H1 (cell line): ENCODE results near the gene RGS6. TPM values are rescaled to one million over a fixed set of nuclear protein-coding genes. Genes with fewer than 3 reads are reported as not detected.

Source experiments
- CTCF ChIA-PET: fragments of 300-600 bp; sonication (Branson Sonifier 250); formaldehyde crosslinking; loops from one replicate; lab custom pipeline; 2021; ENCODE audit not compliant: partially characterized antibody; lab: Charles Lee
- POLR2A ChIA-PET: fragments of 300-600 bp; sonication (Branson Sonifier 250); formaldehyde crosslinking; loops from one replicate; lab custom pipeline; 2021; ENCODE audit warnings: inconsistent platforms; ENCODE audit not compliant: partially characterized antibody; lab: Charles Lee
- DNase-seq, 2 experiments: peaks; one replicate each; pipeline versions ENCODE4 v3.0.0 to v3.0.0-alpha.2; 2010 to 2022; ENCODE audit warnings: low spot score in 2 of 2, low read depth in 1 of 2, mixed read lengths in 1 of 2
- FAIRE-seq: peaks from 2 replicates; lab custom pipeline; 2011; peaks lifted over from hg19 to GRCh38; lab: Jason Lieb, UNC
- H2AFZ ChIP-seq: 2 replicates; pipeline ENCODE4 v1.8.1; 2012; ENCODE audit warnings: low read length, inconsistent platforms
- H2AK5ac ChIP-seq: 2 replicates; pipeline ENCODE4 v1.6.1; 2013; ENCODE audit warnings: low read depth, low read length
- H2BK120ac ChIP-seq: replicated peaks from 2 replicates; pipeline ENCODE3; 2013; ENCODE audit warnings: low read depth, low read length, inconsistent platforms
- H2BK12ac ChIP-seq: 2 replicates; pipeline ENCODE4 v1.6.1; 2013; ENCODE audit warnings: low read depth, low read length
- H2BK15ac ChIP-seq: 2 replicates; pipeline ENCODE4 v1.6.1; 2013; ENCODE audit warnings: low read length
- H2BK20ac ChIP-seq: 2 replicates; pipeline ENCODE4 v1.6.1; 2013; ENCODE audit warnings: low read length
- H2BK5ac ChIP-seq: 2 replicates; pipeline ENCODE4 v1.6.1; 2013; ENCODE audit warnings: low read depth, low read length
- H3K14ac ChIP-seq: 2 replicates; pipeline ENCODE4 v1.6.1; 2013; ENCODE audit warnings: inconsistent platforms; ENCODE audit not compliant: insufficient read length
- H3K18ac ChIP-seq: 2 replicates; pipeline ENCODE4 v1.6.1; 2013; ENCODE audit warnings: low read length; ENCODE audit errors: extremely low read depth
- H3K23ac ChIP-seq: 2 replicates; pipeline ENCODE4 v1.6.1; 2013; ENCODE audit warnings: inconsistent platforms; ENCODE audit not compliant: insufficient read length
- H3K23me2 ChIP-seq: 2 replicates; pipeline ENCODE4 v1.6.1; 2013; ENCODE audit warnings: low read depth, low read length
- H3K27ac ChIP-seq: 2 replicates; pipeline ENCODE4 v1.6.1; 2011; ENCODE audit warnings: low read depth, low read length, inconsistent platforms
- H3K27me3 ChIP-seq, 4 experiments: replicated peaks in 1 of 4; 1 replicate in 1 of 4; 2 replicates in 3 of 4; pipeline versions ENCODE4 v1.6.1 to v1.8.1; 2011 to 2013; ENCODE audit warnings: low read length in 3 of 4, mild to moderate bottlenecking in 3 of 4, inconsistent platforms in 2 of 4, mixed read lengths in 2 of 4, moderate library complexity in 1 of 4; ENCODE audit not compliant: control insufficient read depth in 3 of 4, insufficient read depth in 3 of 4; ENCODE audit errors: extremely low read depth in 1 of 4
- H3K36me3 ChIP-seq, 4 experiments: 2 replicates each; pipeline versions ENCODE4 v1.6.1 to v1.8.1; 2011 to 2013; ENCODE audit warnings: mild to moderate bottlenecking in 4 of 4, low read length in 3 of 4, moderate library complexity in 2 of 4, control low read depth in 1 of 4, inconsistent platforms in 1 of 4; ENCODE audit not compliant: insufficient read depth in 4 of 4, control insufficient read depth in 2 of 4
- H3K4ac ChIP-seq: replicated peaks from 2 replicates; pipeline ENCODE3; 2013; ENCODE audit warnings: low read length, low read depth, mixed read lengths, inconsistent platforms; ENCODE audit not compliant: insufficient read length
- H3K4me1 ChIP-seq, 4 experiments: replicated peaks in 1 of 4; 1 replicate in 1 of 4; 2 replicates in 3 of 4; pipeline versions ENCODE4 v1.6.1 to v1.8.1; 2011 to 2013; ENCODE audit warnings: low read length in 3 of 4, inconsistent platforms in 2 of 4, mixed read lengths in 1 of 4; ENCODE audit not compliant: insufficient read depth in 4 of 4, control insufficient read depth in 3 of 4
- H3K4me2 ChIP-seq, 2 experiments: 2 replicates each; pipeline versions ENCODE4 v1.6.1 to v1.8.1; 2011 to 2013; ENCODE audit warnings: low read depth in 2 of 2, low read length in 2 of 2, control low read depth in 1 of 2, inconsistent platforms in 1 of 2, mild to moderate bottlenecking in 1 of 2; ENCODE audit not compliant: insufficient read depth in 1 of 2
- H3K4me3 ChIP-seq, 4 experiments: fragments of 200-600, 300-600 bp in 1 of 4; sonication (generic), shearing (Covaris generic), sonication (Bioruptor Twin) in 1 of 4; 2 replicates each; pipeline versions ENCODE4 v1.5.1 to v1.8.1; 2011 to 2016; ENCODE audit warnings: low read length in 4 of 4, low read depth in 3 of 4, control low read depth in 2 of 4, inconsistent platforms in 2 of 4, mild to moderate bottlenecking in 2 of 4, mixed read lengths in 1 of 4, moderate library complexity in 1 of 4; ENCODE audit not compliant: insufficient read depth in 2 of 4; ENCODE audit errors: extremely low read depth in 1 of 4
- H3K56ac ChIP-seq: replicated peaks from 2 replicates; pipeline ENCODE3; 2013; ENCODE audit warnings: low read depth, mild to moderate bottlenecking, mixed read lengths, low read length, inconsistent platforms; ENCODE audit not compliant: insufficient read length
- H3K79me1 ChIP-seq: 2 replicates; pipeline ENCODE4 v1.6.1; 2013; ENCODE audit warnings: low read depth, low read length, control low read depth
- H3K79me2 ChIP-seq, 2 experiments: 2 replicates each; pipeline versions ENCODE4 v1.6.1 to v1.8.1; 2012 to 2013; ENCODE audit warnings: low read length in 2 of 2, mild to moderate bottlenecking in 2 of 2, inconsistent platforms in 1 of 2; ENCODE audit not compliant: insufficient read depth in 2 of 2, control insufficient read depth in 1 of 2
- H3K9ac ChIP-seq, 4 experiments: replicated peaks in 1 of 4; 1 replicate in 1 of 4; 2 replicates in 3 of 4; pipeline versions ENCODE4 v1.6.1 to v1.8.1; 2011 to 2013; ENCODE audit warnings: low read depth in 3 of 4, low read length in 3 of 4, control low read depth in 2 of 4, mild to moderate bottlenecking in 2 of 4, moderate library complexity in 2 of 4, inconsistent platforms in 1 of 4; ENCODE audit errors: extremely low read depth in 1 of 4
- H3K9me3 ChIP-seq, 2 experiments: 2 replicates each; pipeline versions ENCODE4 v1.6.1 to v1.8.1; 2012 to 2013; ENCODE audit warnings: mild to moderate bottlenecking in 2 of 2, moderate library complexity in 2 of 2, control low read depth in 1 of 2, inconsistent platforms in 1 of 2, low read depth in 1 of 2, low read length in 1 of 2, mixed read lengths in 1 of 2; ENCODE audit not compliant: insufficient read depth in 2 of 2
- H4K20me1 ChIP-seq, 2 experiments: replicated peaks in 1 of 2; 2 replicates each; pipeline versions ENCODE3 to v1.8.1; 2011 to 2013; ENCODE audit warnings: inconsistent platforms in 2 of 2, low read length in 2 of 2, mild to moderate bottlenecking in 1 of 2; ENCODE audit not compliant: insufficient read depth in 2 of 2, control insufficient read depth in 1 of 2
- H4K5ac ChIP-seq: 2 replicates; pipeline ENCODE4 v1.6.1; 2013; ENCODE audit warnings: low read length, low read depth, mixed read lengths, inconsistent platforms; ENCODE audit not compliant: insufficient read length
- H4K8ac ChIP-seq: 2 replicates; pipeline ENCODE4 v1.8.0; 2013; ENCODE audit warnings: mild to moderate bottlenecking, moderate library complexity, low read length, inconsistent platforms; ENCODE audit not compliant: insufficient read depth; ENCODE audit errors: extremely low read depth
- H4K91ac ChIP-seq: replicated peaks from 2 replicates; pipeline ENCODE3; 2013; ENCODE audit warnings: low read length, mixed read lengths, inconsistent platforms; ENCODE audit not compliant: insufficient read length
- ASH2L ChIP-seq: fragments of 200-600, 300-600 bp; sonication (generic); IDR thresholded peaks from one replicate; pipeline ENCODE4 v1.7.1; 2017; ENCODE audit warnings: low read length
- EZH2 ChIP-seq: fragments of 200-600 bp; sonication (generic); IDR thresholded peaks from 2 replicates; pipeline ENCODE4 v1.7.1; 2012; ENCODE audit warnings: low read depth, mild to moderate bottlenecking, moderate library complexity, low read length, inconsistent platforms; ENCODE audit not compliant: severe bottlenecking
- HDAC2 ChIP-seq, 2 experiments: fragments of 300-600 bp in 1 of 2; sonication (generic) in 1 of 2; IDR thresholded peaks; 2 replicates each; pipeline ENCODE4 v1.6.1; 2011 to 2012; ENCODE audit warnings: low read depth in 2 of 2, low read length in 2 of 2, mild to moderate bottlenecking in 2 of 2, moderate library complexity in 2 of 2, borderline replicate concordance in 1 of 2, inconsistent platforms in 1 of 2
- KDM4A ChIP-seq: IDR thresholded peaks from one replicate; pipeline ENCODE4 v1.7.1; 2012; ENCODE audit warnings: low read depth, mild to moderate bottlenecking, moderate library complexity, low read length, inconsistent platforms; ENCODE audit not compliant: severe bottlenecking
- PHF8 ChIP-seq: fragments of 200-600 bp; sonication (generic); conservative IDR thresholded peaks from 2 replicates; pipeline ENCODE4 v1.7.1; 2012; ENCODE audit warnings: low read depth, mild to moderate bottlenecking, inconsistent platforms, low read length, moderate library complexity
- RFX5 ChIP-seq: IDR thresholded peaks from 2 replicates; pipeline ENCODE4 v1.6.1; 2011; ENCODE audit warnings: low read depth, low read length, improper control_type of control experiment, borderline replicate concordance
- SIRT6 ChIP-seq: IDR thresholded peaks from one replicate; pipeline ENCODE4 v1.7.1; 2012; ENCODE audit warnings: low read length, inconsistent platforms
- SP2 ChIP-seq: IDR thresholded peaks from 2 replicates; pipeline ENCODE4 v1.6.1; 2012; ENCODE audit warnings: mild to moderate bottlenecking, low read length, inconsistent platforms
- WGBS, 2 experiments: shearing (Covaris generic) in 1 of 2; methylation state at CpG; one replicate each; pipeline versions ENCODE4 v1.1.6 to v1.1.7; 2013 to 2015; ENCODE audit warnings: low lambda C conversion rate in 2 of 2, mixed read lengths in 2 of 2, inconsistent platforms in 1 of 2, low coverage in 1 of 2, missing lambda C conversion rate in 1 of 2; ENCODE audit not compliant: insufficient replicate concordance in 2 of 2, insufficient coverage in 1 of 2, insufficient read length in 1 of 2; ENCODE audit errors: extremely low coverage in 1 of 2, missing lambda C conversion rate in 1 of 2; 5-methylcytosine and 5-hydroxymethylcytosine counted together
- polyA plus RNA-seq, 7 experiments: library from polyadenylated mRNA; depleted of rRNA in 3 of 7; stranded (reverse) in 5 of 7; unstranded in 2 of 7; fragments of >200 nt in 5 of 7; fragments of 200-250 nt in 2 of 7; gene quantifications; 1 replicate in 5 of 7; 2 replicates in 1 of 7; 4 replicates in 1 of 7; pipeline versions ENCODE4 v1.2.1 to v1.2.3, GENCODE V29; 2011 to 2013; ENCODE audit warnings: missing spikeins in 2 of 7, mixed read lengths in 2 of 7
- total RNA-seq: library from RNA; stranded (reverse); fragmentation: NEBNext Ultra II Directional; extraction: Animal tissue kit (Norgen Biotek cat#: 25700); gene quantifications from 2 replicates; pipeline ENCODE4 v1.2.1, GENCODE V29; 2021
- TF ChIP-seq, protein P1 (sequence below): IDR thresholded peaks from 2 replicates; pipeline ENCODE4 v1.6.1; 2011; ENCODE audit warnings: low read depth, mild to moderate bottlenecking, low read length; ENCODE audit not compliant: insufficient read depth
- TF ChIP-seq, protein P2 (sequence below): IDR thresholded peaks from 2 replicates; pipeline ENCODE4 v1.6.1; 2012; ENCODE audit warnings: low read length, inconsistent platforms

The RGS6 gene
- total and polyA plus RNA-seq, 2 of the 8 experiments (the other 6 are each of a cell fraction or from before 2014, with no cell fraction given) = 0.26 to 1.1 TPM

DNA sequence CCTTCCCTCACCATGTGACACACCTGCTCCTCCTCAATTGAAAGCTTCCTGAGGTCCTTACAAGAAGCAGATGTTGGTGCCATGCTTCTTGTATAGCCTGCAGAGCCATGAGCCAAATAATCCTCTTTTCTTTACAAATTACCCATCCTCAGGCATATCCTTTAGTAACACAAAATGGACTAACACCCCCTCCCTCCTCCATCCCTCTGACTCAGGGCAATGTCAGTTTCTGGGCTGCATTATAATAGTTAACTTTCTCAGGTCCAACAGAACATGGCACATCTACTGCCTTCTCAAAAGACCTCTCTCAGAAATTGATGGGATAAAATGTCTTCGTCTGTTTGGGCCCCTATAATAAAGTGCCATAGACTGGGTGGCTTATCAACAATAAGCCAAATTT, 674.6 kb downstream of the RGS6 start:
- Histone ChIP-seq H3K23me2 (no peaks in the 10 kb centered on the region), H3K4me1 (no peaks in the 10 kb centered on the region; a peak in 1 of 7 replicates), H2BK20ac (no peak overlapping the region), H2BK15ac (no peak overlapping the region), H2AK5ac (no peak overlapping the region), H3K18ac (no peak overlapping the region), H3K4me2 (no peak overlapping the region), H3K9me3 (no peaks in the 10 kb centered on the region), H3K4ac (no peak overlapping the region), H3K9ac (no peak overlapping the region), H2BK5ac (no peak overlapping the region), H4K5ac (no peak overlapping the region), H3K27ac (no peak overlapping the region), H3K36me3 (no peaks in the 10 kb centered on the region), H2BK12ac (no peak overlapping the region), H4K91ac (no peak overlapping the region), H2BK120ac (no peak overlapping the region), H3K79me2 (no peaks in the 10 kb centered on the region), H2AFZ (no peak overlapping the region), H3K27me3 (no peaks in the 10 kb centered on the region), H4K20me1 (no peaks in the 10 kb centered on the region), H3K56ac (no peak overlapping the region), H3K23ac (no peak overlapping the region), H3K4me3 (no peak overlapping the region), H3K14ac (no peak overlapping the region), H4K8ac (no peak overlapping the region), H3K79me1 (no peaks in the 10 kb centered on the region)
- POLR2A ChIA-PET = no interaction called here
- TF ChIP-seq, protein P1, sequence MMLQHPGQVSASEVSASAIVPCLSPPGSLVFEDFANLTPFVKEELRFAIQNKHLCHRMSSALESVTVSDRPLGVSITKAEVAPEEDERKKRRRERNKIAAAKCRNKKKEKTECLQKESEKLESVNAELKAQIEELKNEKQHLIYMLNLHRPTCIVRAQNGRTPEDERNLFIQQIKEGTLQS = no peak
- TF ChIP-seq RFX5 (no peak), PHF8 (no peak), EZH2 (no peak), ASH2L (no peak), KDM4A (no peak), SP2 (no peak), SIRT6 (no peak), HDAC2 (IDR thresholded peaks at IDR 0.05; ENCODE audit: borderline replicate concordance in 1 of 2, low read depth in 2 of 2, low read length in 2 of 2) (no peak)
- TF ChIP-seq, protein P2, sequence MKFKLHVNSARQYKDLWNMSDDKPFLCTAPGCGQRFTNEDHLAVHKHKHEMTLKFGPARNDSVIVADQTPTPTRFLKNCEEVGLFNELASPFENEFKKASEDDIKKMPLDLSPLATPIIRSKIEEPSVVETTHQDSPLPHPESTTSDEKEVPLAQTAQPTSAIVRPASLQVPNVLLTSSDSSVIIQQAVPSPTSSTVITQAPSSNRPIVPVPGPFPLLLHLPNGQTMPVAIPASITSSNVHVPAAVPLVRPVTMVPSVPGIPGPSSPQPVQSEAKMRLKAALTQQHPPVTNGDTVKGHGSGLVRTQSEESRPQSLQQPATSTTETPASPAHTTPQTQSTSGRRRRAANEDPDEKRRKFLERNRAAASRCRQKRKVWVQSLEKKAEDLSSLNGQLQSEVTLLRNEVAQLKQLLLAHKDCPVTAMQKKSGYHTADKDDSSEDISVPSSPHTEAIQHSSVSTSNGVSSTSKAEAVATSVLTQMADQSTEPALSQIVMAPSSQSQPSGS = no peak
- FAIRE-seq (no peak), DNase-seq (no peak)
- CTCF ChIA-PET = no interaction called here
- 100% methylated on average over 1 of the region's 1 CpG; no CpG with 5 or more reads in 1 of the 2 experiments for WGBS, 2 experiments
